GM10266 (cell line): Measurements from ENCODE around the gene STRA8.

Source experiments
- DNase-seq: peaks from one replicate; pipeline ENCODE4 v3.0.0; 2012; ENCODE audit errors: extremely low spot score
- TF ChIP-seq, protein P1 (sequence below): IDR thresholded peaks from 2 replicates; pipeline ENCODE4 v1.5.1; 2012; ENCODE audit warnings: mild to moderate bottlenecking, low read depth; ENCODE audit not compliant: control insufficient read depth, insufficient read depth; ENCODE audit errors: missing control alignments

The STRA8 gene

DNA sequence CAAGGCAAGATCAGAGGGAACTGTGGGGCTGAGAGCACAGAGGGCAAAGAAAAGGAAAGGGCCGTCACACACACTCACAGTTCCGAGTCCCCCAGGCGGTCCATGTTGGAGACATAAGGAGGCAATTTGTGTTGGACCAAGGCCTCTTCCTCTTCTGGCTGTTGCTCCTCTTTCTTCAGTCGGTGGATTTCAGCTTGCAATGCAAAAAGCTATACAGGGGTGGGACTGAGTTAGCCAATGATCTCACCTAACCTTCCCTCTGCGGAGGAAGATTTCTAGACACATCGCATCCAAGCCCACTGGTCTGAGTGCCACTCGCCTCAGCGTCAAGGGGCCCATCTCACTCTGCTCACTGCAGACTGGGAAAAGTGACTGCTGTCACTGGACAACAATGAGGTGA, 27.8 kb upstream of the STRA8 start:
- TF ChIP-seq, protein P1, sequence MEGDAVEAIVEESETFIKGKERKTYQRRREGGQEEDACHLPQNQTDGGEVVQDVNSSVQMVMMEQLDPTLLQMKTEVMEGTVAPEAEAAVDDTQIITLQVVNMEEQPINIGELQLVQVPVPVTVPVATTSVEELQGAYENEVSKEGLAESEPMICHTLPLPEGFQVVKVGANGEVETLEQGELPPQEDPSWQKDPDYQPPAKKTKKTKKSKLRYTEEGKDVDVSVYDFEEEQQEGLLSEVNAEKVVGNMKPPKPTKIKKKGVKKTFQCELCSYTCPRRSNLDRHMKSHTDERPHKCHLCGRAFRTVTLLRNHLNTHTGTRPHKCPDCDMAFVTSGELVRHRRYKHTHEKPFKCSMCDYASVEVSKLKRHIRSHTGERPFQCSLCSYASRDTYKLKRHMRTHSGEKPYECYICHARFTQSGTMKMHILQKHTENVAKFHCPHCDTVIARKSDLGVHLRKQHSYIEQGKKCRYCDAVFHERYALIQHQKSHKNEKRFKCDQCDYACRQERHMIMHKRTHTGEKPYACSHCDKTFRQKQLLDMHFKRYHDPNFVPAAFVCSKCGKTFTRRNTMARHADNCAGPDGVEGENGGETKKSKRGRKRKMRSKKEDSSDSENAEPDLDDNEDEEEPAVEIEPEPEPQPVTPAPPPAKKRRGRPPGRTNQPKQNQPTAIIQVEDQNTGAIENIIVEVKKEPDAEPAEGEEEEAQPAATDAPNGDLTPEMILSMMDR, result no peak
- no peak for DNase-seq

GRCh38 chr7:135206941-135207391, 26.7 kb upstream of the STRA8 start:
- TF ChIP-seq, protein P1, result no peak

DNA sequence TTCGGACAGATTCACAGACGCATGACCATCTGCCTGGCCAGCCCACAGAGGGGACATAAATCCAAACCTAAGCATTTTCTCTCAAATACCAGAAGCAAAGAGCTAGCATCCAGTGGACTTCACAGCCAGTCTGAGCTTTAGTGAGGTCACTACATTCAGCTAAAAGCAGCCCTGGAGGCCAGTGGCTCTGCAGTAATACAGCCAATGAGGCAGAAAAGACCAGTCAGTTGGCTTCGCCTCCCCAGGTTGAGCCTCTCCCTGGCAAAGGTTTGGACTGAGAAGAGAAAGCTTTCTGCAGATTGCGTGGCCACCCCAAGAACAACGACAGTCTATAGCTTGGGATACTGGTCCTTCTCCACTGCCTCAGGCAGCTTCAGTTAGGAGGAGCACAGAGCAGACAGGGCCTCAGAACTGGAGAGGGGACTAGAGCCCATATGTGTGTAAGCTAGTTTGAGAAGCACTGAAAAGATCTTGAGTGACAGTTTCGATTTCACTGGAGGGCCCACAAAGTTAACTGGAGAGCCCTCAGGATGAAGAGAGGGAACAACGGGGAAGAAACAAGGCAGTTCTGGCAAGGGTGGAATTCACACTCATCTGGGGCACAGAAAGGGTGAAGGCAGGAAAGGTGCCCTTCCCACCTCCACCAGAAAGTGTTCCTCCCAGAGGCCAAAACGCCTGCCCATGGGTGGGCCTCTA, 26.1 kb upstream of the STRA8 start:
- TF ChIP-seq, protein P1, result no peak
- DNase-seq, result peak; percentile 59

More at GRCh38 chr7:135206941-135207391, 26.7 kb upstream of the STRA8 start:
- peak; percentile 69 for DNase-seq

DNA sequence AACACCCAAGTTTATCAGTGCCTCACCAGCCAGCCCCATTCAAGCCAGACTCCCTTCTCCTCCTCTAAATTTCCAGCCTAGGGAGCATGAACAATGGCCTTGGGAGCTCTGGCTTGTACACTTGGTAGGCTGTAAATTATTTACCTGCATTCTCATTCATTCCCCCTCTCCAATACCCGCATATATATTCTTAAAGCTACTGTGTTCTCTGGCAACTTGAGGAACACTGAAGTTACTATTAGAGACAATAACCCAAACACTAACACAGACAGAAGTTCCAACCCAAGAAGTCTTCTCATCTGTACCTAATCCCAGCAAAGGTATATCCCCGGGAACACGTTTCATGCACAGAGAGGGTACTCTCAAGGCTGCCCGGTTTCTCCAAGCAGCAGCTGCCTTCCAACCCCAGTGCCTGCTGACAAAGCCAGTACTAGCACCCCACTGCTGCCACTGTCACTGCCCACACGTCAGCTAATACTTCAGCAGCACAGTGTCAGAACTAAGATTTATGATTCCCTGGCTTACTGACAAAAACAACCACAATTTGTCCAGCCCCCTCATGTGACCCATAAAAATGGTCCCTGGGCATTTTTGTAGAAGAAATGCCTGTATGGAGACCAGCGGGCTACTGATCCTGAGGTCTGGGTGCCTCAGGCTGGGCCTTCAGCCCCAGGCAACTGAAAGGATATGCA, 25.4 kb upstream of the STRA8 start:
- DNase-seq, result no peak
- TF ChIP-seq, protein P1, result no peak

GRCh38 chr7:135209225-135209834, 24.3 kb upstream of the STRA8 start:
- TF ChIP-seq, protein P1, result no peak
- no peak for DNase-seq

DNA sequence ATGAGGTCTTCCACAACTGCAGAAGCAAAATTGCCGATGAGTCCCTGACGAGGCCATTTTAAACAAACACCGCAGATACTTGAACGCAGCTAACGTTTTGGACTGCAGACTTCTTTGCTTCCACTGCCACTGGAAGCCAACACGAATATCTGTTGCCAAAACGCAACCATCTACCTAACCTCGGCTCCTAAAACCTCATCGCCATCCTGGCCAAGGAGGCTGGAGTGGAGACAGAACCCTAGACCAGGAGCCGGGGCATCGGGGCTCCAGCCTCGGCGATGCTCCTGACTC, 22.8 kb upstream of the STRA8 start:
- DNase-seq, result peak; percentile 43

More for the DNA sequence above, 22.8 kb upstream of the STRA8 start:
- TF ChIP-seq, protein P1, result no peak
